CD4-positive, alpha-beta T cell treated with Interleukin-12 subunit alpha and Interleukin-12 subunit beta, for 1 hour (primary cell): ENCODE results near the gene SLC8B1.

Experiments
- DNase-seq: peaks from one replicate; pipeline ENCODE4 v3.0.0-alpha.2; 2020

Gene SLC8B1

DNA sequence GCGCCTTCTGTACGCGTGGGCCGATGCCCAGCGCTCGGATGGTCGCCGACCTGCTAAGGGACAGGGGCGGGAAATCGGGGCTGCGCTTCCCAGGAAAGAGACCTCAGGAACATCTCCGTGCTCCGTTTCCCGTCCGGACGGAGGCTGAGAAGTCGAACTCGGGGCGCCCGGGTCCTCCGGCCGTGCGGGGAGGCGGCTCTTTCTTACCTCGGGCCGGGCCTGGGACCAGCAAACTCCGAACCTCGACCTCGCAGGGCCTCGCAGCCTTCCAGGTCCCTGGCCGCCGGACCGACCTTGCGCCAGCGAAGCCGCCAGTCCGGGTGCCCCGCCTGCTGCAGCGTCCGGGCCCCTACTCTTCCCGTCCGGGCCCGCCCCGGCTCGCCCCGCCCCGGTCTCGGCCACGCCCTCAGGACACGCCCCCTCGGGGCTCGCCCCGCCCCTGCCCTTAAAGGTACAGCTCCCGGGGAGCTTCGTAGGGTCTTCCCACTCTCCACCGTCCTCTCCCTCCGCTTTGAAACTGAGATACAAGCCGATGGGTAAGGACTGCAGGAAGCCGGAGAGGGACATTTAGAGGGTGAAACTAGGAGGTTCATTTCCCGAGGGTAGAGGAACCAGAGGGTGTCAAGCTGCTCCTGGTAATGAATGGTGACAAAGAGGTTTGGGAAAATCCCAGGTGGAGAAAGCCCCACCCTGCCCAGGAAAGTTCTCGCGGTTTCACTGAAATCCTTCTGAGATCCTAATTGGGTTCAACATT lies at the start of gene SLC8B1:
TSS of gene SLC8B1 (minus strand) at position 324 of the 754 bp plus-strand sequence. CDS start 2,231 bp downstream, outside the sequence.
- DNase-seq = peak; percentile 88

DNA sequence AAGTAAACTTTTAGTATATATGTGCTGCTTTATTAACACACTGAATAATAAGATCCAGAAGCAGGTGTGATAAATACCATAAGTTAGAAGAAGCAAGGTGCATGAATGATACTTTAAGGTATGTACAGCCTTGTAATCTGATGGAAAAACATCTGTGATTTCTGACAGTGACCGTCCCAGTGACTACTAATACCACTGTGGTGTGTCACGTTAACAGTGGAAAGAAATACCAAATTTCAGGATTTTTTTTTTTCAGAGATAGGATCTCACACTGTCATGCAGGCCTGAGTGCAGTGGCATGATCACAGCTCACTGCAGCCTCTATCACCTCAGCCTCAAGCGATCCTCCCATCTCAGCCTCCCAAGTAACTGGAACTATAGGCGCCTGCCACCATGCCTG lies 47.3 kb upstream of the SLC8B1 start:
- DNase-seq = no peak

DNA sequence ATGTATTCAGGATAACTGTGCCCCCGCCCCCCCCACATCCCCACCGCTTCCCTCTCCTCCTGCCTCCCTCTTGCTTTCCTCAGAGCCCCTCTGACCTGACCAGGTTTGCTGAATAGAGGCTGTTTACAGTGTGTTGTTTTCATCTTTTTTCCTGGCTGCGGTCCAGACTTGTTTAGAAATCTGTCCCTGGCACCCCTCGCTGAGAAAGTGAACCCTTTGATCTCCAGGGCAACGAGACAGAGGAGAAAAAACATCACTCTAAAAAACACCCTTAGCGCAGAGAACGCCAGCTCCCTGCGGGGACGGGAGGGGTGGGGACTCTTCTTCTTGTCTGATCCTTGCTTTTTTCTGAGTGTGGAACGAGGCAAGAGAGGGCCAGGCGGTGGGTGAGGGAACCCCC lies 46.3 kb upstream of the SLC8B1 start:
- DNase-seq = no peak

DNA sequence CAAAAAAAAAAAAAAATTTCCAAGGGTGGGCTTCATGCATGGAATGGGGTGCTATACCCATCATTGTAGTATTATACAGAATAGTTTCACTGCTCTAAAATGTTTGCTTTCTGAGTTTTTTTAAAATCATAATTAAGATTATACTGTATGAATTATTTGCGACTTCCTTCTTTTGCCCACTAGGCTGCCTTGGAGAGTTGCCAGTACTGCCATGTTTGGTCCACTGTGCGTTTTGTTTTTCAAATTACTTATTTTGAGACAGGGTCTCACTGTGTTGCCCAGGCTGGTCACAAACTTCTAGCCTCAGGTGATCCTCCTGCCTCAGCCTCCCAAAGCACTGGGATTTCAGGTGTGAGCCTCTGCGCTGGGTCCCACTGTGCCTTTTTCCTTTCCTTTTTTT lies 43.4 kb upstream of the SLC8B1 start:
- no peak for DNase-seq

DNA sequence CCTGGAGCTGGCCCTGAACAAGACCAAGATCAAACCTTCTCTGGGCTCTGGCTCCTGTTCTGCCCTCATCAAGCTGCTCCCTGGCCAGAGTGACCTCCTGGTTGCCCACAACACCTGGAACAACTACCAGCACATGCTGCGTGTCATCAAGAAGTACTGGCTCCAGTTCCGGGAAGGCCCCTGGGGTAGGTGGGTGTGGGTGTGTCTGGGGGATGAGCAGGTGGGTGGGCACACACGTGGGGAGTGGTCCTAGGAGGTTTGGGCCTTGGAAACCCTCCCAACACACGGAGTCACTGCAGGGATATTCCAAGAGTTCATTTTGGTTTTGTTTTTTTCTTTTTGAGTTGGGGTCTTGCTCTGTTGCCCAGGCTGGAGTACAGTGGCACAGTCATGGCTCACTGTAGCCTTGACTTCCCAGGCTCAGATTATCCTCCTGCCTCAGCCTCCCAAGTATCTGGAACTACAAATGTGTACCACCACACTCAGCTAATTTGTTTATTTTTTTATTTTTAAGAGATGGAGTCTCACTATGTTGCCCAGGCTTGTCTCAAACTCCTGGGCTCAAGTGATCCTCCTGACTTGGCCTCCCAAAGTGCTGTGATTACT lies 40.0 kb upstream of the SLC8B1 start:
- no peak for DNase-seq

DNA sequence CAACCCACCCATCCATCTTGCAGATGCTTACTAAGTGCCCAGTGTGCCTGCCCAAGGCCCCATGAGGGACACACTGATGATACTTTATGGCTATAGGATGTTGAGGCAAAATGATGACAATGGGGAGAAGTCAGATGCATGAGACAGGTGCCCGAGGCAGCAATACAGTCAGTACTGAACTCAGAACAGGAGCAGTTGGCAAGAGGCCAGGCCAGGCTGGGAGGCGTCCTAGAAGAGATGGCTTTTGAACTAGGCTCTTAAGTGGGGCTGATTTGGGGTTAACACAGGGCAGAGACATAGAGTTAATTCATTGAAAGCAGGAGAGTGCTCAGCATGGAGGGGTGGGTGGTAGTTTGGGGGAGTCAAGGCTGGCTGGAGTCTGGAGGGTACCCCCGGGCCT lies 39.1 kb upstream of the SLC8B1 start:
- no peak for DNase-seq

DNA sequence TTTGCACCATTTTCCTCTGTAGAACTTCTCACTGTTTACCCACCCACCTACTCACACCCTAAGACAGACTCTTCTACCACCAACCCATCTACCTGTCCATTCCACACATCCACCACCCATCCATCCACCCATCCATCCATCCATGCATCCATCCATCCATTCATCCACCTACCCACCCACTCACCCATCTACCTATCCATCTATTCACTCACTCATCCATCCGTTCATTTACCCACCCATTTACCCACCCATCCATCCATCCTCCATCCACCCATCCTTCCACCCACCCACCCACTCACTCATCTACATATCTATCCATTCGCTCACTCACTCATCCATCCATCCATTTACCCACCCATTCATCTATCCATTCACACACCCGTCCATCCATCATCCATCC lies 38.5 kb upstream of the SLC8B1 start:
- no peak for DNase-seq

DNA sequence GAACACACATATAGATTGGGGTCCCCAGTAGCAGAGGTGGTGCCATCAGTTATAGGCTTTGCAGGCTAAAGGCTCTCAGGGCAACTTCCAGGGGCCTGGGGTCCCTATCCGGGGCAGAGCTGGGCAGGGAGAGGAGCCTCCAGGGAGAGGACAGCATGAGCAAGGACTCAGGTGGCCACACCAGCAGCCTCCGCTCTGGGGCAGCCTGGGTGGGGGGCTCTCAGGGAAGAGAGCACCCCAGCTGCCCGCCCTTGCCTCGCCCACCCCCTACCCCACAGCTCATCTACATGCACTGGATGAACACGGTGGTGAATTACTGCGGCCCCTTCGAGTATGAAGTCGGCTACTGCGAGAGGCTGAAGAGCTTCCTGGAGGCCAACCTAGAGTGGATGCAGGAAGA lies 37.5 kb upstream of the SLC8B1 start:
- DNase-seq = no peak

DNA sequence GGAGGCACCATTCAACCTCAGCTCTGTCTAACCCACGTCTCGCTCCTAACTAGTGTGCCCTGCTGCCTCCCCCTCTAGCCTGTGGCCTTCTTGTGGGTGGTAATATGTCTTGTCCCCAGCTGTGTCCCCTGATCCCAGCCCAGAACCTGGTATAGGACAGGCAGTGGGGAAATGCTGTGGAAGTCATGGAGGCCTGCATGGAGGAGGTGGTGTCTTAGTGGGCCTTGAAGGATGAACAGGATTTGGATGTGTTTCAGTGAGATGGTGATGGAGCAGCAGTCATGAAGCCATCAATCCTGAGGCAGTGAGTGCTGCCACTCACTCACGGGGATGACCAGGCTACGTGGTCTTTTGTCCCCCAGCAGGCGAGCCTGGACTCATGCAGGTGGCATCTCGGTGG lies 36.9 kb upstream of the SLC8B1 start:
- no peak for DNase-seq

DNA sequence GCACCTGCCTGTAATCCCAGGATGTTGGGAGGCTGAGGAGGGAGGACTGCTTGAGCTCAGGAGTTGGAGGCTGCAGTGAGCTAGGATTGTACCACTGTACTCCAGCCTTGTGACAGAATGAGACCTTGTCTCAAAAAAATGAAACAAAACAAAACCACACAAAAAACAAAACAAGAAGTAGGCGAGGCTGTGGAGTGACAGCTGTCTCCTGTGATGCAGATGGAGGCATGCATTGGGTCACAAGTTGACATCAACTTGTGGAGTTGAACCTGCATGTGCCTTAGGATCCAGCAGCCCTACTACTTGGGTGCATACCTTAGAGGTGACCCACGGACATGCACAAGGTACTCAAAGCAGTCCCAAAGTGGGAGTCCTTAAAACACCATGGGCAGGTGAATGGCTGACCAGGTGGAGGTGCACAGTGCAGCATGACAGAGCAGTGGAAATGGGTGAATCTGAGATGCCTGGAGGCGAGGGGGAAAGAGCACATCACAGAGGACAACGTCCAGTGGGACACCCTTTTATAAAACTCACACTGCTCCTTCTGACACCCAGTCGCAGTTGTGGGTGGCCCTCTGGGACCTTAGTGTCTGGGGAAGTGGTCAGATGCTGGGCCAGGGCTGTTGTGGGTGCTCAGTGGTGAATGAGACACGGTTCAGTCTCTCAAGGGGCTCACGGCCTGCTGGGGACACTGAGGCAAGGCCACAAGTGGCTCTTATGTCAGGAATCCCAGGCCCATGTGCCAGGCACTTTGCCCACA lies 36.2 kb upstream of the SLC8B1 start:
- no peak for DNase-seq

DNA sequence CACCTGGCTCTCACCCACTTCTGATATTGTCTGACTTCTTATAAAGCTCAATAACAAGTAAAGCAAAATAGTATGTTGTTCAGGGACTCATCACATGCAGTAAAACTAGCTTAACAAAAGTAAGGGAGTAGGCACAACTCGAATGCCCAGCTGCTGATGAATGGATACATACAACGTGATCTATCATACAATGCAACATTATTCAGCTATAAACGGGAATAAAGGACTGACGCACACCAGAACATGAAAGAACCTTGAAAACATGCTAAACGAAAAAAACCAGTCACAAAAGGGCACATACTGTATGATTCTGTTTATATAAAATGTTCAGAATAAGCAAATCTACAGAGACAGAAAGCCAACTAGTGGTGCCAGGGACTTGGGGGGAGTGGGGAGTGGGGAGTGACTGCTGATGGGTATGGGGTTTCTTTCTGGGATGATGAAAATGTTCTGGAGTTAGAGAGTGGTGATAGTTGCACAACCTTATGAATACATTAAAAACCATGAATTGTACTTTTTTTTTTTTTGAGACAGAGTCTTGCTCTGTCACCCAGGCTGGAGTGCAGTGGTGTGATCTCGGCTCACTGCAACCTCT lies 34.6 kb upstream of the SLC8B1 start:
- DNase-seq = no peak

DNA sequence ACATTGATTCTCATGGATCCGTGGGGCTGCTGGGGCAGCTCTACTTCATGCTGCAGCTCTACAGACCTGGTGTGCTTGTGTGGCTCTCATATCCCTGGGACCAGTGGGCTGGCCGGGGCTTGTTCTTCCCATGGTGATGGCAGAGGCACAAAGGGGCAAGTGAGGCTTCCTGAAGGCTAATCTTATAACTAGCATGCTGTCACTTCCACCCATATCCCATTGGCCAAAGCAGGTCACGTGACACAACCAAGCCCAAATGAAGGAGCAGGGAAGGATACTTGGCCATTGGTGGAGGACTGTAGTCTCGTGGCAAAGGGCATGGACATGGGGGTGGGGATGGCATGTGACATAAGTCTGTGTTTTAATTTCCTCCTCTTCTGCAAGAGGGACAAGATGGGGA lies 33.4 kb upstream of the SLC8B1 start:
- no peak for DNase-seq

DNA sequence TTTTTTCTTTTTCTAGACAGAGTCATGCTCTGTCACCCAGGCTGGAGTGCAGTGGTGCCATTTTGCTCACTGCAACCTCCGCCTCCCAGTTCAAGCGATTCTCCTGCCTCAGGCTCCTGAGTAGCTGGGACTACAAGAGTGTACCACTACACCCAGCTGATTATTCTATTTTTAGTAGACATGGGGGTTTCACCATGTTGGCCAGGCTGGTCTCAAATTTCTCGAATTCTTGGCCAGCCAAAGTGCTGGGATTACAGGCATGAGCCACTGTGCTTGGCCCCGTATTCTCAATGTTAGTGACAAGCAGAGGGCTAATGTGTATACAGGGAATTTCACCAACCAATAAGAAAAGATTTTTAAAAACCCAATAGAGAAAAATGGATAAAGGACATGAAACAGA lies 31.9 kb upstream of the SLC8B1 start:
- DNase-seq = no peak

DNA sequence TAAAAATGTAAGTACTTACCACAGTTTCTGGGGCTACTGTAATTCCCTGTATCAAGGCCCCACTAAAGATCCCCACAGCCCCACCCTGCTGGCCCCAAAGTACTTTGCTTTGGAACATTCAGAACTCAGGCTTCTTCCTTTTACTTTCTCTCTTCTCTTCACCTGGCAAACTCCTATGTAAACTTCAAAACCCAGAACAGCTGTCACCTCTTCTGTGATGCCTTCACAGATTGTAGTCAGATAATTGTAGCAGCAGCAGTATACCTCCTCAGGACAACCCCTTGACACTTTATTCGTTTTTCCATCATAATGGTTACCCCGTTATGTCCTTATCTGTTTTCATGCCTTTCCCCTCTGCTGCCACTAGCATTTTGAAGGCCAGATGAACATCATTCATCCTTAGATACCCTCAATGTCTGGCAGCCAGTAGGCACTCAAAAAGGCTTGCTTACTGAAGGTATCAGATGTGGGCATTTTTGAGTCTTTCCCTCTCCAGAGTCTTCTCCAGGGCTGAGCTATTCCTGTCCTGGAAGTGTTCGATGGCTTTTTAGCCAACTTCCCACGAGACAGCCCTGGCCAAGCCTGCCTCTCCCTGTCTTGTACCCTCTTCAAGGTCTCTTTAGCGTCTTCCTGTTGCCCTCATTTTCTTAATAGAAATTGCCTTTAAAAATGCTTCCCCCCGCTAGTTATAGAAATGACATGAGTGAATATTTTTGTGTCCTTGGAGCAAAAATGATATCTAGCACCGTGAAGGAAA lies 30.9 kb upstream of the SLC8B1 start:
- no peak for DNase-seq

DNA sequence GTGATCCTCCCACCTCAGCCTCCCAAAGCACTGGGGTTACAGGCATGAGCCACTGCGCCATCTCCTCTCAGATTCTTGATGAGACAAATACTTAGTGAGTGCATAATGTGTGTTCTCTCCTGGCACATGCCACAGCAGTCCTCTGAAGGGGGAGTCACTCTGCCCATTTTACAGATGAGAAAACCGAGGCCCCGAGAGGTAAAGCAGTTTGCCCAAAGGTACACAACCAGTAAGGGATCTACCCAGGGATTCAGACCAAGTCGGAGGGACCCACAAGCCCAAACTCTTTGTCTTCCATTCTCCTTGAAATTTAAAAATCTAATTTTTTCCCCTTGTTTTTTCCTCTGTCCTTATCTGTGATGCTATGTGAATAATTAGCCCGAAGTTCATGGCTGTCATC lies 29.8 kb upstream of the SLC8B1 start:
- no peak for DNase-seq

DNA sequence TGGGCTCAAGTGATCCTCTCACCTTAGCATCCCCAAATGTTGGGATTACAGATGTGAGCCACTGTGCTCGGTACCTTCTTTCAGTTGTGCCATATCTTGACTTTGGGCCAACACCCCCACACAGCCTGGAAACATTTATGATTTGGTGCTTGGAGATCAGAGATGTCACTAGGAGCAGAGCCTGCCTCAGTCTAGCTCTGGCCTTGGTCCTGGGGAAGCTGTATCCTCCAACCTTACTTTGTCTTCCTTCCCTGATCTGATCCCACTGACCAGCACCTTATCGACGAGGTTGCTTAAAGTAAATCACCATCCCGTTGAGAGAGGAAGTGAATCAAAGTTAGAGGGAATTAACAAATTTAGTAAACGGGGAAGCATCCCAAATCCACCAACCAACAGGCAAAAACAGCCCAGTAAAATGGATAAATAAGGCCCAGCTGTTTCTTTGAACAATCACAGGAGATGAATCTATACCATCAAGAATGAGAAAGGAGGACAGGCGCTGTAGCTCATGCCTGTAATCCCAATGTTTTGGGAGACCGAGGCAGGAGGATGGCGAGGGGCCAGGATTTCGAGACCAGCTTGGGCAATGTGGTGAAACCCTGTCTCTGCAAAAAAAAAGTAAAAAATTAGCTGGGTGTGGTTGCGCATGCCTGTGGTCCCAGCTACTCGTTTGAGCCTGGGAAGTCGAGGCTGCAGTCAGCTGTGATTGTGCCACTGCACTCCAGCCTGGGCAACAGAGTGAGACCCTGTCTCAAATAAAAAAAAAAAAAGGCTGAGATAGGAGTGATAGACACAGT lies 26.9 kb upstream of the SLC8B1 start:
- no peak for DNase-seq

DNA sequence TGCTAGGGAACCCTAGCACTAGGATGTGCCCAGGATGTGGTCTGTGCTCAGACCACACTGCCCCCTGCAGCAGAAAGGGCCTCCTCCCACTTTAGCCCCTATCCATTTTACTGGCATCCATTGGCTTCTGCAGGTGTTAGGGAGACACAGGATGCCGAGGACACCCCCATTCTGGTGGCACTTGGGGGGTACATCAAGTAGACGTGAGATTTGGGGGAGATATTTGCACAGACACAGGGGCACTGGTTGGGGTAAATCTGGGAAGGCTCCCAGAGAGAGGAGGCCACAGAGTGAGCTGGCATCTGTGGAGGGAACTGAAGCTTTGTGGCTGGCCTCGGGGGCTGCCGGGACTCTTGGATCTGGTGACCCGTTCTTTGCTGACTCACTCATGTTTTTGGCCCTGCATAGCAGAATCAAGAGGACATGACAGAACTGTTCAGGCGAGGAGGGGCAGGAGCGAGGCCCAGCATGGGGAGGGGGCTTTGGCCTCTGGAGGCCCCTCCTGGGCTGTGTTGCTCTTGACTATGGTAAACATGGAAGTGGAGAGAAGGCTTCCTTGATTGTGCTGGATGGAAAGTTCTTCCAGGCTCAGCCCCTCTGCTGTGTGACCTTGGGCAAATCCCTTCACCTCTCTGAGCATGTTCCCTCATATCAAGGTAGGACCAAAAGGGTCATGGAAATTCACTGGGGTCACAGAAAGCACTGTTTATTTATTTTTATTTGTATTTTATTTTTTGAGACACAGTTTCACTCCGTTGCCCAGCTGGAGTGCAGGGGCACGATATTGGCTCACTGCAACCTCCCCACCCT lies 25.2 kb upstream of the SLC8B1 start:
- DNase-seq = no peak

DNA sequence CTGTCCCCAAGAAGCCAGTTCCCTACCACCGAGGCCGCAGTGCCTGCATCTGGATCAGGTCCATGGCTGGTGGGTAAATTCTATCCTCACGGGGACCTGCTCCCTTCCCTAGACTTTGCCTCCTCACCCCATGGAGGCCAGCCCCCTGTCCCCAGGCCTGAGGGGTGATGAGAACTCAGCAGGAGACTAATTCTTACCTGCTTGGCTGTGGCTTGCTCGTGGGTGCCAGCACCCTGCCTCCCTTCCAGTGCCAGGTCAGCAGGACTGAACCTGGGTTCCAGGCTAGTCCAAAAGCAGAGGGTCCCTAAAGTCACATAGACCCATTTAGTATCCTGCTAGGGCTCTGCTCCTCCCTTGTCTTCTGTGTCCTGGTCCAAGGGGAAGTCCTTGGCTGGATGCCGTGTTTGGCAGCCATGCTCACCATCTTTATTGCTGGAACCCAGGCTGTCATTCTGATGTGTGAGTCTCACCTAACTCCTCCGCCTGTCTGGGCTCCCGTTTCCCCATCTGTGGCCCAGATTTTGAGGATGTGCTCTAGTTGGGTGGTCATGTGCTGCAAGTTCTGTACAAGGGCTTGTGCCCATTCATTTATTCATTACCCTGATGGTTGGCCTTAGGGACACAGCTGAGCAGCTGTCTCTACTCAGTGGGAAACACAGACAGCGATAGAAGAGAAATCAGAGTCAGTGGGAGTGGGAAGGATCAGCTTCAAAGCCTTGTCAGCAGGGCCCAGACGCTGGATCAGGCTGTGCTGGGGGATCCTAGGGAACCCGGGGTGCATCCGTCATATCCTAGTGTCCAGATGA lies 24.4 kb upstream of the SLC8B1 start:
- no peak for DNase-seq

DNA sequence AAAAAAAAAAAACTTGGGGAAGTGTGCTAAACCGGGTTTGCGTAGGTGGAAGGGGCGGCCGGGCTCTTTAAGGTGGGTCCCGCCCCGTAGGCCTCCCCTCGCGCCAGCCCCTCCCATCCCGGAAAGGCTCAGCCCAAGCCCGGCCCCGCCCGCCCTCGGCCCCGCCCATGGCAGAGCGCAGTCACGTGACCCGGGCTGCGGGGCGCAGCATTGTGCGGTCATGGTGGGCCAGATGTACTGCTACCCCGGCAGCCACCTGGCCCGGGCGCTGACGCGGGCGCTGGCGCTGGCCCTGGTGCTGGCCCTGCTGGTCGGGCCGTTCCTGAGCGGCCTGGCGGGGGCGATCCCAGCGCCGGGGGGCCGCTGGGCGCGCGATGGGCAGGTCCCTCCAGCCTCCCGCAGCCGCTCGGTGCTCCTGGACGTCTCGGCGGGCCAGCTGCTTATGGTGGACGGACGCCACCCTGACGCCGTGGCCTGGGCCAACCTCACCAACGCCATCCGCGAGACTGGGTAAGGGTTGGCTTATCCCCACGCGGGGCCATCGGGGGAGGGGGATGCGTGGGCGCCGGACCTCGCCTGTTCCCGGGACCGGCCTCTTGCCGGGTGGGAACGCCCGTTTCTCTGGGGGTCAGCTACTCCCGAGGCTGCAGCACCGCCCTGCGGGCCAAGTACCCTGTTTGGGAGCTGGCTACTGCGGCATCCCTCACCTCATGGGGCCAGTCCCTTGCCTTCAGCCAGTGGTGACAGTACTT lies 23.6 kb upstream of the SLC8B1 start, which contains the start of gene PLBD2:
TSS of gene PLBD2 (plus strand) at position 207 of the 752 bp plus-strand sequence. CDS start at position 221, 14 bp downstream.
- DNase-seq = peak; percentile 96
